GM19463 (cell line): ENCODE results near the gene MYLK.
"Not testable (repeated sequence)": the region's sequence is repeated elsewhere in the genome, so short reads cannot be mapped to it uniquely, and the experiment has no call there.

Experiments
- ATAC-seq: cut with Tn5 transposase; IDR thresholded peaks from one replicate; pipeline ENCODE4 v1.9.1; 2021; ENCODE audit warnings: mild to moderate bottlenecking, moderate library complexity; ENCODE audit not compliant: unreplicated experiment

Gene MYLK

GRCh38 chr3:123705488-123706285 lies 178.4 kb downstream of the MYLK start:
- no peak for ATAC-seq

GRCh38 chr3:123703663-123704062 lies 180.5 kb downstream of the MYLK start:
- ATAC-seq = not testable (repeated sequence)

- no peak for ATAC-seq
These were observed 181.4 kb downstream of the MYLK start for GRCh38 chr3:123702720-123703119.

- not testable (repeated sequence) for ATAC-seq
These were observed 182.1 kb downstream of the MYLK start for GRCh38 chr3:123702057-123702456.

- no peak for ATAC-seq
These were observed 183.1 kb downstream of the MYLK start for GRCh38 chr3:123700791-123701722.

- no peak for ATAC-seq
These were observed 185.3 kb downstream of the MYLK start for GRCh38 chr3:123698813-123699212.

GRCh38 chr3:123696808-123697207 lies 187.3 kb downstream of the MYLK start:
- ATAC-seq = no peak

- ATAC-seq = no peak
These were observed 188.1 kb downstream of the MYLK start for GRCh38 chr3:123695731-123696640.

- ATAC-seq = no peak
These were observed 189.0 kb downstream of the MYLK start for GRCh38 chr3:123695152-123695551.

- no peak for ATAC-seq
These were observed 189.6 kb downstream of the MYLK start for GRCh38 chr3:123694366-123695087.

- no peak for ATAC-seq
These were observed 190.4 kb downstream of the MYLK start for GRCh38 chr3:123693584-123694190.

- no peak for ATAC-seq
These were observed 191.5 kb downstream of the MYLK start for GRCh38 chr3:123692671-123693070.

GRCh38 chr3:123692041-123692440 lies 192.1 kb downstream of the MYLK start:
- ATAC-seq = no peak

- no peak for ATAC-seq
These were observed 194.3 kb downstream of the MYLK start for GRCh38 chr3:123689831-123690230.

GRCh38 chr3:123688241-123688747 lies 195.8 kb downstream of the MYLK start:
- no peak for ATAC-seq

- no peak for ATAC-seq
These were observed 196.8 kb downstream of the MYLK start for GRCh38 chr3:123687286-123687685.

GRCh38 chr3:123686251-123686650 lies 197.9 kb downstream of the MYLK start:
- ATAC-seq = no peak

GRCh38 chr3:123685780-123686179 lies 198.4 kb downstream of the MYLK start:
- no peak for ATAC-seq

GRCh38 chr3:123684636-123685035 lies 199.5 kb downstream of the MYLK start:
- no peak for ATAC-seq
